ENCODE data around the gene OBP2B. TPM values are rescaled to one million over a fixed set of nuclear protein-coding genes. Genes with fewer than 3 reads are reported as not detected.
"Not testable (repeated sequence)": the region's sequence is repeated elsewhere in the genome, so short reads cannot be mapped to it uniquely, and the experiment has no call there.

The OBP2B gene
- total RNA-seq, 1 donor from 2014 or later, result not detected

DNA sequence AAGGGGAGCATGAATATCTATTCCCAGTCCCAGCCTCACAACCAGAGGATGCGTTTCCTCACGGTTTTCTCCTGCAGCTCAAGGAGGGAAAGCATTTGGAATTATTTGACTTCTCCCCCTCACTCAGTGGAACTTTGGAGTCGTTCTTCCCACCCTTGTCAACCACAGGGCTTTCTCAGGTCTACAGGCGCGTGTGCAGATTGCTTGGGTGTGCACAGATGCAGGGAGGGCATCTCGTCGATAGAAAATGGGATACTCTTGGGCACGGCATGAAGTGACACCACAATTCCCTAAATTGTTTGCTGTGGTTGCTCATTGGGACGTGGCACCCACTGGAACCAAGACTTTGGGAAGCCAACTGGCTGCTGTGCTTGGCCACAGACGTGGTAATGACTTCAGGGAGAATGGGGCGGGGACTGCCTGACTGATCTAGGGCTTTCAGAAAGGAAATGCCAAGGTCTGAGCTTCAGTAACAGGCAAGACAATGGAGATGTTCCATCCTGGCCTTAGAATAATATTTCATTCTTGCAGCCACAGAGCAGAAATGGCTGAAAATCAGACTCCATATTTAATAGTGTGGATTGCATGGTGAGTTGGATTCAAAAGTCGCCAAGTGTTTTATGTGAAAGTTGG is 12.2 kb upstream of the OBP2B start:
- TF ChIP-seq CTCF (conservative IDR thresholded peaks at IDR 0.05; ENCODE audit: low read depth, low read length), result no peak
- H3K4me3 ChIP-seq (ENCODE audit: low read depth, low read length), result no peak overlapping the region
- no peak for DNase-seq (ENCODE audit: low read depth)

DNA sequence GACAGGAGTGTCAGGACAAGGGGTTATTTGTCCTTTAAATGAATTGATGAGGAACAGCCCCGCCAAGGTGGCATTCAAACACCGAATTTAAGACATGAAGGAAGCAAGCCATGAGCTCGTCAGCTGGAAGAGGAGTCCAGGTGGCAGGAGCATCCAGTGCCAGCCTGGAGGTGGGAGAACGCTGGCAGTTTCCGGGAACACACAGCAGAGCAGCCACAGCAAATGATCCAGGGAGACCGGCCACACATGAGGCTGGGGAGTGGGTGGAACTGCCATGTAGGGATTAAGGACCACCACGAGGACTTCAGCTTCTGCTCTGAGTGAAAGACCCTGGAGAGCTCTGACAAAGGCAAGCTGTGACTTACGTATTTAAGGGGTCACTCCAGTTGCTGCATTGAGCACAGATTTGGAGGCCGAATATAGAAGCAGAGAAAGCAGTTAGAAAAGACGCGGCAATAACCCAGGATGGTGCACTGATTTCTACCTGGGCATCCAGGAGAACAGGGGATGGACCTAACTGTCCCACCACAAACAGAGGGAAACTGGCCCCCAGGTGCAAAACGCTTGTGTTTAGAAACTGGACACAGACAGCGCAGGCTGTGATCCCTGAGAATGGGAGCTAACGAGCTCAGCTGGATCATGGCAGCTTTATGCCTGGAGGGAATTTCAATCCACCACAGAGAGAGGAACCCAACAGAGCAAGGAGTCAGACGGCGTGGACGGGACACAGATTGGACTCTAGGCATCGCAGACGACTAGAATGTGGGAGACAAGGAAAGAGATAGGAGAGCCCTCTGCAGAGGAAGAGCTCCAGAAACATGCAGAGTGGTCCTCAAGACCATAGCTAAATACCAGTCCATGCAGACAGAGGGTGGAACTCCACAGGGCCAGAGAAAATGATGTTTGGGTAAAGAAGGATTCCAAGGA is 9.3 kb upstream of the OBP2B start:
- not testable (repeated sequence) for H3K4me3 ChIP-seq (ENCODE audit: low read depth, low read length); DNase-seq (ENCODE audit: low read depth)

DNA sequence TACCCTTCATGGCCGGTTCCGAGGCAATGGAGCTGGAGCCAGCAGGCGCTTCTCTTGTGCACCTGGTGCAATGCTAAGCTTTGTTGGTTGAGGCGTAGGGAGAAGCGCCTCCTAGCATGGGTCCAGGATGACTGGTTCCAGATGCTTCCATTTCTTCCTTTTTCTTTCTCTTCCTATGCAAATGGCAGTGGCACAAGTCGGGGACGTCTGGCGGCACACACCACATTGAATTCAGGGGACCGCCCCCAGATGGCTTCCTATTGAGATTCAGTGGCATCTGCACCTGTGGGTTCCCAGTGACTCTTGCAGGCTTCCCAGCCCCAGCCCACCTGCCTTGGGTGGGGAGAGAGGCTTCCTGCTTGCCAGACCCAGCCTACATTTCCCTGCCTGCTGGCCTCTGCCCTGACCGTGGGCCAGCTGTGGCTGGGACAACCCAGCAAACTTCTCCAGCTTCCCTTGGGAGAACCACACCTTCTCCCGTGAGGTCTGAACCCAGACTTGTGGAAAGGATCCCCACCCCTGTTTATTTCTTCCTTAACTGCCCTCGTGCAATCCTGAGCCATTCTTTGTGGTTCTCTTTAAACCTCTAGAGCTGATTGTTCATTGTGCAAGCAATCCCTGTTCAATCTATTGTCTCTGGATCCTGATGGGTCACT is 8.4 kb upstream of the OBP2B start:
- DNase-seq (ENCODE audit: low read depth); H3K4me3 ChIP-seq (ENCODE audit: low read depth, low read length): not testable (repeated sequence)

DNA sequence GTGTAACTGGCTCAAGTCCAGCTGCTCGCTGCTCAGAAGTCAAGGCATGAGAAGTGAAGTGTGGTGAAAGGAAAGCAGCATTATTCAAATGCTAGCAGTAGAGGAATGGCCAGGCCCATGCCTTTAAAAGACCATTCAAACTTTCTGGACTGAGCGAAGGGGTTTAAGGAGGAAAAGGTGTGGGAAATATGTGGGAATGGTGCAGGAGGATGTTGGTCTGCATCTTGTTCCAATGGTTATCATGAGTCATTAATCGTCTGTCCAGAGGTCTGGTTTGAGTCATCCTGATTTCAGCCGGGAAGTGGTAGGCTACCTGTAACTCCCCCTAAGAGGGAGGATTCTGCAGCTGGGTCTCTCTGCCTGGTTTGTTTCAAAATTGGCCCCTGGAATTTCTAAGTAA is 5.2 kb upstream of the OBP2B start:
- DNase-seq (ENCODE audit: low read depth); H3K4me3 ChIP-seq (ENCODE audit: low read depth, low read length): not testable (repeated sequence)

DNA sequence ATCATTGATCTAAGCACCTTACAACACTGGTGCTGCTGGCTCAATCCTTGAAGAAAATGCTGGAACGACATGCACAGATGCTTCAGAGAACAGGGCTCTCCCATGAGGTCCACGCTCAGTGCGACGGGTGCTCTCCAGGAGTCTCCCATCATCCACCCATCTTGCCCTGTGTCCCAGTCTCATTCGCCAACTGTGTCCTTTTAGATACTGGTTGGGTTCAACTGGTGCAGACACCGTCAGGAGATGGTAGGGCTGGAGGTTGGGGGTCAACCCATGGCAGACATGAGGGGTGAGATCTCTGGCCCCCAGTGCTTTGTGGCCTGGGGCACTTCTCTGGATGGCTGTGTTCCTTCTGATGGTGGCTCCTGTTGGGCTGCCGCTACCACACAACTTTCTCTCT is 1.6 kb upstream of the OBP2B start:
- no peak for DNase-seq (ENCODE audit: low read depth)
- no peak overlapping the region for H3K4me3 ChIP-seq (ENCODE audit: low read depth, low read length)
- no peak for TF ChIP-seq CTCF (conservative IDR thresholded peaks at IDR 0.05; ENCODE audit: low read depth, low read length)

- H3K4me3 ChIP-seq (ENCODE audit: low read depth, low read length), result no peak overlapping the region
- no peak for TF ChIP-seq CTCF (conservative IDR thresholded peaks at IDR 0.05; ENCODE audit: low read depth, low read length)
- no peak for DNase-seq (ENCODE audit: low read depth)
Measured at GRCh38 chr9:133210202-133210532, 1.1 kb upstream of the OBP2B start.

GRCh38 chr9:133209327-133210201 is 514 bp upstream of the OBP2B start:
- DNase-seq (ENCODE audit: low read depth); H3K4me3 ChIP-seq (ENCODE audit: low read depth, low read length): not testable (repeated sequence)

DNA sequence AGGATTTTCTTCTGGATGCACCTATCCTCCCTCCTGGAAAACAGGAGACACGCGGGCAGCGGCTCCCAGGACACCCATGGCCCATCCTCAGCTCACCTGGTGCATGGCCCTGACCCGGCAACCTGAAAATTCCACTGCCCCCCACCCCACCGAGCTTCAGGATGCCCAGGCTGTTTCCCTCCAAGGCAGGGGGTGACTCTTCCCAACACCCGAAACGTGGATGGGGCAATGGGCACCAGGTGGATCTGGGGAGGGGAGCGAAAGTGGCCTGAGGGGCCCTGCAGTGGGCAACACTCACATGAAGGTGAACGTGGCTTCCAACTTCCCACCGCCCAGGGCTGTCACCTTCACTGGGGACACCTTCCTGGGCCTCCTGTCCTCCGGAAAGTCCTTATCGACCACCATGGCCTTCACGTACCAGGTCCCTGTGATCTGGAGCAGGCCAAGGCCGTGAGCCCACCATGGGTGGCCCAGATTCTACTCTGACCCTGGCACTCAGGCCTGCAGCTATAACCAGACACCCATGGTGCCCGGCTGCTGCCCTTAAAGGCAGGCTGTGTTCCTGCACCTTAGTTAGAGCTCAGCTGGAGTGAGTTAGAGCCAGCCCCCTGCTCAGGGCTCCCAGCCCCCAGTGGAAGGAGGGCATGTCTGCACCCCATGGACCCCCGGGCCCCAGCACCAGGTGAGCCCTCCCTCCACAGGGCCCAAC is 725 bp downstream of the OBP2B start:
- not testable (repeated sequence) for H3K4me3 ChIP-seq (ENCODE audit: low read depth, low read length); DNase-seq (ENCODE audit: low read depth)

Data from epithelial cell of proximal tubule (primary cell).